Esophagus (tissue), 2 donors: ENCODE results near the gene ZDHHC24. TPM values are rescaled to one million over a fixed set of nuclear protein-coding genes. Genes with fewer than 3 reads are reported as not detected.
"Not testable (repeated sequence)": the region's sequence is repeated elsewhere in the genome, so short reads cannot be mapped to it uniquely, and the experiment has no call there.

Experiments
- H3K27ac ChIP-seq, 2 donors: one replicate each; pipeline ENCODE4 v1.5.1; 2013; ENCODE audit warnings: low read depth in 2 of 2, mild to moderate bottlenecking in 2 of 2, inconsistent platforms in 1 of 2, low read length in 1 of 2, moderate library complexity in 1 of 2
- H3K27me3 ChIP-seq, 2 donors: one replicate each; pipeline ENCODE4 v1.6.1; 2013; ENCODE audit warnings: low read length in 2 of 2, control low read depth in 1 of 2, mild to moderate bottlenecking in 1 of 2; ENCODE audit not compliant: insufficient read depth in 2 of 2, control insufficient read depth in 1 of 2
- H3K36me3 ChIP-seq, 2 donors: one replicate each; pipeline ENCODE4 v1.6.1; 2013; ENCODE audit warnings: low read length in 1 of 2; ENCODE audit not compliant: control insufficient read depth in 2 of 2, insufficient read depth in 2 of 2
- H3K4me1 ChIP-seq, 2 donors: one replicate each; pipeline ENCODE4 v1.6.1; 2013; ENCODE audit warnings: low read length in 1 of 2; ENCODE audit not compliant: control insufficient read depth in 2 of 2, insufficient read depth in 2 of 2
- H3K4me3 ChIP-seq, 2 donors: one replicate each; pipeline ENCODE4 v1.5.1; 2013; ENCODE audit warnings: low read length in 2 of 2, mild to moderate bottlenecking in 2 of 2, low read depth in 1 of 2, moderate library complexity in 1 of 2
- H3K9me3 ChIP-seq, 2 donors: one replicate each; pipeline ENCODE4 v1.6.1; 2013; ENCODE audit warnings: mild to moderate bottlenecking in 2 of 2, low read depth in 1 of 2, low read length in 1 of 2, moderate library complexity in 1 of 2; ENCODE audit not compliant: control insufficient read depth in 2 of 2, insufficient read depth in 1 of 2
- WGBS, 2 donors: extraction: QIAGEN DNeasy Blood & Tissue Kit; methylation state at CpG; one replicate each; pipeline ENCODE4 v1.1.7; 2013; 5-methylcytosine and 5-hydroxymethylcytosine counted together
- polyA plus RNA-seq, 2 donors: library from polyadenylated mRNA; stranded (reverse); fragments of 200-250 nt; gene quantifications; one replicate each; pipeline ENCODE4 v1.2.3, GENCODE V29; 2013
- donor health status: healthy with polysubstance abuse.
- donor health status: Bipolar disorder and iron deficiency.

ZDHHC24 gene
- polyA plus RNA-seq, 2 donors, result 5.9 to 6.0 TPM

GRCh38 chr11:66540598-66540997 lies 5.2 kb downstream of the ZDHHC24 start:
- not testable (repeated sequence) for H3K27ac ChIP-seq, H3K4me1 ChIP-seq, H3K4me3 ChIP-seq, H3K27me3 ChIP-seq, H3K9me3 ChIP-seq
- 83 to 89% methylated on average over 6 to 8 of the region's 8 CpGs for WGBS, 2 donors
- H3K36me3 ChIP-seq, result peaks cover 6 to 25% of the 10 kb centered on the region in 2 donors

GRCh38 chr11:66539870-66540213 lies 6.0 kb downstream of the ZDHHC24 start:
- Histone ChIP-seq H3K4me1 (peaks cover 0 to 4% of the 10 kb centered on the region in 2 donors), H3K4me3 (no peak overlapping the region), H3K9me3 (no peaks in the 10 kb centered on the region), H3K27me3 (no peaks in the 10 kb centered on the region), H3K36me3 (peaks cover 6 to 25% of the 10 kb centered on the region in 2 donors), H3K27ac (no peak overlapping the region)
- WGBS, 2 donors, result 90 to 96% methylated on average over 10 of the region's 10 CpGs

- WGBS, 2 donors, result 82 to 84% methylated on average over 16 of the region's 16 CpGs
- Histone ChIP-seq H3K9me3 (no peaks in the 10 kb centered on the region), H3K4me1 (peaks cover 0 to 4% of the 10 kb centered on the region in 2 donors), H3K4me3 (no peak overlapping the region), H3K36me3 (peaks cover 6 to 25% of the 10 kb centered on the region in 2 donors), H3K27me3 (no peaks in the 10 kb centered on the region), H3K27ac (no peak overlapping the region)
Observed at GRCh38 chr11:66539170-66539869, 6.5 kb downstream of the ZDHHC24 start.

GRCh38 chr11:66532784-66533183 lies 13.1 kb downstream of the ZDHHC24 start:
- Histone ChIP-seq H3K27ac (no peak overlapping the region), H3K9me3 (no peaks in the 10 kb centered on the region), H3K36me3 (peaks cover 0 to 11% of the 10 kb centered on the region in 2 donors), H3K27me3 (no peaks in the 10 kb centered on the region), H3K4me3 (no peak overlapping the region), H3K4me1 (no peaks in the 10 kb centered on the region)
- 74 to 77% methylated on average over 6 of the region's 6 CpGs for WGBS, 2 donors

- H3K4me1 ChIP-seq, result no peaks in the 10 kb centered on the region
- no peaks in the 10 kb centered on the region for H3K27me3 ChIP-seq
- H3K27ac ChIP-seq, result no peak overlapping the region
- WGBS, 2 donors, result 91 to 95% methylated on average over 11 of the region's 11 CpGs
- H3K36me3 ChIP-seq, result peaks cover under 1 to 13% of the 10 kb centered on the region in 2 donors
- no peaks in the 10 kb centered on the region for H3K9me3 ChIP-seq
- no peak overlapping the region for H3K4me3 ChIP-seq
Observed at GRCh38 chr11:66531841-66532240, 14.0 kb downstream of the ZDHHC24 start.

GRCh38 chr11:66530927-66531709 lies 14.7 kb downstream of the ZDHHC24 start:
- Histone ChIP-seq H3K36me3 (peaks cover 4 to 17% of the 10 kb centered on the region in 2 donors), H3K27ac (no peak overlapping the region), H3K27me3 (no peaks in the 10 kb centered on the region), H3K4me1 (no peaks in the 10 kb centered on the region), H3K4me3 (no peak overlapping the region), H3K9me3 (no peaks in the 10 kb centered on the region)
- 87 to 89% methylated on average over 10 of the region's 10 CpGs for WGBS, 2 donors

- peaks cover 4 to 17% of the 10 kb centered on the region in 2 donors for H3K36me3 ChIP-seq
Observed at GRCh38 chr11:66529655-66530054, 16.2 kb downstream of the ZDHHC24 start.

GRCh38 chr11:66529069-66529468 lies 16.8 kb downstream of the ZDHHC24 start:
- Histone ChIP-seq H3K27me3 (no peaks in the 10 kb centered on the region), H3K9me3 (no peaks in the 10 kb centered on the region), H3K36me3 (peaks cover 4 to 17% of the 10 kb centered on the region in 2 donors), H3K27ac (no peak overlapping the region), H3K4me1 (no peaks in the 10 kb centered on the region), H3K4me3 (no peak overlapping the region)
- WGBS, 2 donors, result 80 to 85% methylated on average over 10 of the region's 10 CpGs

More at GRCh38 chr11:66529655-66530054, 16.2 kb downstream of the ZDHHC24 start:
- WGBS, 2 donors, result 87 to 88% methylated on average over 13 of the region's 13 CpGs
- H3K4me1 ChIP-seq, result no peaks in the 10 kb centered on the region
- no peak overlapping the region for H3K27ac ChIP-seq
- H3K27me3 ChIP-seq, result no peaks in the 10 kb centered on the region
- H3K9me3 ChIP-seq, result no peaks in the 10 kb centered on the region
- no peak overlapping the region for H3K4me3 ChIP-seq

GRCh38 chr11:66524304-66525040 lies 21.4 kb downstream of the ZDHHC24 start:
- no peak overlapping the region for H3K27ac ChIP-seq
- H3K4me3 ChIP-seq, result no peak overlapping the region
- H3K27me3 ChIP-seq, result no peaks in the 10 kb centered on the region
- WGBS, 2 donors, result 83 to 93% methylated on average over 10 of the region's 10 CpGs
- no peaks in the 10 kb centered on the region for H3K4me1 ChIP-seq
- peaks cover 8 to 23% of the 10 kb centered on the region in 2 donors for H3K36me3 ChIP-seq
- no peaks in the 10 kb centered on the region for H3K9me3 ChIP-seq
